B cell (primary cell): ENCODE results near the gene DLG2. TPM values are rescaled to one million over a fixed set of nuclear protein-coding genes. Genes with fewer than 3 reads are reported as not detected.

Source experiments
- ATAC-seq: fragments of 200-7000 bp; cut with Tn5 transposase; one replicate; pipeline ENCODE4 v1.10.0; 2021; ENCODE audit warnings: low read depth, mild to moderate bottlenecking, moderate number of reproducible peaks, moderate library complexity
- CTCF ChIA-PET: fragments of 350-600 bp; sonication (Branson Sonifier 250); formaldehyde crosslinking; loops from one replicate; lab custom pipeline; 2021; ENCODE audit warnings: antibody characterized with exemption, inconsistent platforms; lab: Charles Lee
- POLR2A ChIA-PET: fragments of 350-600 bp; sonication (Branson Sonifier 250); formaldehyde crosslinking; loops from one replicate; lab custom pipeline; 2021; ENCODE audit warnings: antibody characterized with exemption; lab: Charles Lee
- DNase-seq: peaks from one replicate; pipeline ENCODE4 v3.0.0; 2013
- H2AFZ ChIP-seq: 2 replicates; pipeline ENCODE4 v1.6.1; 2012; ENCODE audit warnings: mild to moderate bottlenecking, low read depth, low read length; ENCODE audit not compliant: insufficient read depth, poor library complexity, severe bottlenecking
- H3K27ac ChIP-seq, 2 donors: 1 replicate in 1 of 2; 2 replicates in 1 of 2; pipeline ENCODE4 v1.5.1; 2012 to 2013; ENCODE audit warnings: low read length in 2 of 2, mild to moderate bottlenecking in 2 of 2, moderate library complexity in 1 of 2
- H3K27me3 ChIP-seq, 4 experiments: fragments of 200-600 bp in 1 of 4; sonication (generic) in 1 of 4; replicated peaks in 1 of 4; 1 replicate in 2 of 4; 2 replicates in 2 of 4; pipeline versions ENCODE4 v1.6.1 to v1.7.0; 2013 to 2016; ENCODE audit warnings: low read length in 3 of 4, mild to moderate bottlenecking in 2 of 4, mixed read lengths in 1 of 4, moderate library complexity in 1 of 4; ENCODE audit not compliant: insufficient read depth in 4 of 4, control insufficient read depth in 3 of 4; ENCODE audit errors: control extremely low read depth in 1 of 4
- H3K36me3 ChIP-seq, 2 experiments: replicated peaks in 1 of 2; 1 replicate in 1 of 2; 2 replicates in 1 of 2; pipeline versions ENCODE4 v1.6.1 to v1.7.1; 2013; ENCODE audit warnings: low read length in 1 of 2; ENCODE audit not compliant: insufficient read depth in 2 of 2, control insufficient read depth in 1 of 2; ENCODE audit errors: control extremely low read depth in 1 of 2, extremely low read depth in 1 of 2
- H3K4me1 ChIP-seq, 2 donors: fragments of 200-600 bp in 1 of 2; sonication (generic) in 1 of 2; 1 replicate in 1 of 2; 2 replicates in 1 of 2; pipeline versions ENCODE4 v1.5.1 to v1.6.1; 2013 to 2017; ENCODE audit warnings: low read length in 2 of 2; ENCODE audit not compliant: control insufficient read depth in 2 of 2, insufficient read depth in 2 of 2
- H3K4me2 ChIP-seq: replicated peaks from 2 replicates; pipeline ENCODE3; 2012; ENCODE audit warnings: mild to moderate bottlenecking, low read depth, low read length; ENCODE audit not compliant: poor library complexity, severe bottlenecking
- H3K4me3 ChIP-seq, 5 experiments: fragments of 200-600 bp in 1 of 5; sonication (generic) in 1 of 5; 1 replicate in 3 of 5; 2 replicates in 2 of 5; pipeline versions ENCODE4 v1.5.1 to v1.7.0; 2011 to 2016; ENCODE audit warnings: low read length in 4 of 5, mild to moderate bottlenecking in 4 of 5, low read depth in 2 of 5, control low read depth in 1 of 5, moderate library complexity in 1 of 5; ENCODE audit not compliant: insufficient read depth in 1 of 5; ENCODE audit errors: control extremely low read depth in 1 of 5, extremely low read depth in 1 of 5
- H3K79me2 ChIP-seq: fragments of 200-600 bp; sonication (generic); one replicate; pipeline ENCODE4 v1.6.0; 2016; ENCODE audit warnings: low read length; ENCODE audit not compliant: control insufficient read depth, insufficient read depth
- H3K9ac ChIP-seq: fragments of 200-600 bp; sonication (generic); 2 replicates; pipeline ENCODE4 v1.6.1; 2017; ENCODE audit warnings: mild to moderate bottlenecking, low read length, moderate library complexity
- H3K9me3 ChIP-seq, 3 donors: one replicate each; pipeline versions ENCODE4 v1.6.1 to v1.7.1; 2013; ENCODE audit warnings: low read length in 2 of 3; ENCODE audit not compliant: control insufficient read depth in 2 of 3, insufficient read depth in 1 of 3; ENCODE audit errors: control extremely low read depth in 1 of 3
- H4K20me1 ChIP-seq: 2 replicates; pipeline ENCODE4 v1.6.0; 2012; ENCODE audit warnings: mild to moderate bottlenecking, low read length; ENCODE audit not compliant: insufficient read depth, control insufficient read depth, poor library complexity, severe bottlenecking
- H3K27ac Mint-ChIP-seq: one replicate; pipeline ENCODE4 v1.8.0; 2021; ENCODE audit warnings: mixed read lengths
- H3K27me3 Mint-ChIP-seq: one replicate; pipeline ENCODE4 v1.8.0; 2021; ENCODE audit warnings: mixed read lengths
- H3K4me1 Mint-ChIP-seq: one replicate; pipeline ENCODE4 v1.8.0; 2021; ENCODE audit warnings: mixed read lengths
- H3K4me3 Mint-ChIP-seq: one replicate; pipeline ENCODE4 v1.8.0; 2021; ENCODE audit warnings: mixed read lengths
- H3K9me3 Mint-ChIP-seq: one replicate; pipeline ENCODE4 v1.8.0; 2022; ENCODE audit warnings: mixed read lengths; ENCODE audit not compliant: insufficient read depth
- CTCF ChIP-seq: fragments of 200-600 bp; IDR thresholded peaks from one replicate; pipeline ENCODE4 v1.8.0; 2022; ENCODE audit warnings: antibody characterized with exemption, mild to moderate bottlenecking
- EZH2 ChIP-seq: IDR thresholded peaks from 2 replicates; pipeline ENCODE4 v1.6.1; 2012; ENCODE audit warnings: borderline replicate concordance, low read depth, mild to moderate bottlenecking, moderate library complexity, low read length; ENCODE audit not compliant: insufficient read depth, poor library complexity, severe bottlenecking
- WGBS: methylation state at CpG from one replicate; pipeline ENCODE4 v1.1.5; 2013; ENCODE audit warnings: missing lambda C conversion rate; ENCODE audit not compliant: insufficient coverage; 5-methylcytosine and 5-hydroxymethylcytosine counted together
- intact Hi-C: fragments of 100-400 bp; cut with micrococcal nuclease; formaldehyde crosslinking; loops from one replicate; pipeline ENCODE4 v1.10.0; 2022
- polyA plus RNA-seq: library from polyadenylated mRNA; depleted of rRNA; stranded (reverse); fragments of >200 nt; gene quantifications from 2 replicates; pipeline ENCODE4 v1.2.3, GENCODE V29; 2012
- total RNA-seq, 2 donors: library from RNA; stranded (reverse); fragments of 120-200 nt in 1 of 2; gene quantifications; 1 replicate in 1 of 2; 2 replicates in 1 of 2; pipeline versions ENCODE4 v1.2.3 to v1.2.4, GENCODE V29; 2013 to 2022

DLG2 gene
- total and polyA plus RNA-seq, 2 donors (not counting 1 experiment from before 2014, with no cell fraction given) = 0.54 to 5.4 TPM

DNA sequence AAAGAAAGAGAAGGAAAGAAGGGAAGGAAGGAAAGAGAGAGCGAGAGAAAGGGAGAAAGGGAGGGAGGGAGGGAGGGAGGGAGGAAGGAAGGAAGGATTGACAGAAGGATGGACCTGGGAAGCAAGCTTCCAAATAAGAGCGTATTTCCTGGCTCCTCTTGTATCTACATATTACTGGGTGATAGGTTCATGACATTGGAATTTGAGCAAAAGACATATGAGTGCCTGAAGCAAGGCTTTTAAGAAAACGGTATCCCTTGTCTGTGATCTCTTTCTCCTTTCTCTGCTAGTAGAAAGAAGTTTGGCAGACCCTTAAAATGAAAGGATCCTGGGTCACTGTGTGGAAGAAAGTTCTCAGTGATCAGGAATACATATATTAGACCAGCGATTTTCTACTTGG lies 1408.8 kb downstream of the DLG2 start:
- Histone ChIP-seq H3K27ac (no peak overlapping the region), H3K4me2 (no peak overlapping the region), H3K36me3 (no peaks in the 10 kb centered on the region), H2AFZ (no peak overlapping the region), H4K20me1 (no peaks in the 10 kb centered on the region), H3K9ac (no peak overlapping the region), H3K79me2 (no peaks in the 10 kb centered on the region), H3K27me3 (no peaks in the 10 kb centered on the region), H3K4me1 (no peaks in the 10 kb centered on the region), H3K9me3 (no peaks in the 10 kb centered on the region), H3K4me3 (no peak overlapping the region)
- no peak overlapping the region for H3K27ac Mint-ChIP-seq
- WGBS = 83% methylated on average over 1 of the region's 4 CpGs
- DNase-seq (no peak), ATAC-seq (no peak)
- H3K4me3 Mint-ChIP-seq = no peak overlapping the region
- intact Hi-C loops = no loop called here
- POLR2A ChIA-PET = no interaction called here
- TF ChIP-seq EZH2 (no peak), CTCF (no peak)
- H3K4me1 Mint-ChIP-seq = no peaks in the 10 kb centered on the region
- no peaks in the 10 kb centered on the region for H3K27me3 Mint-ChIP-seq
- no peaks in the 10 kb centered on the region for H3K9me3 Mint-ChIP-seq
- CTCF ChIA-PET = interaction anchor here (0.6 kb wide), 1 partner anchor 367 kb away, joined by 3 read pairs; no protein-coding TSS in a partner anchor

GRCh38 chr11:84215672-84216071 lies 1411.5 kb downstream of the DLG2 start:
- Histone ChIP-seq H3K9ac (no peak overlapping the region), H3K4me2 (no peak overlapping the region), H3K27me3 (no peaks in the 10 kb centered on the region), H3K79me2 (no peaks in the 10 kb centered on the region), H2AFZ (no peak overlapping the region), H3K9me3 (peaks cover 0 to 5% (median 0%) of the 10 kb centered on the region in 3 donors), H4K20me1 (no peaks in the 10 kb centered on the region), H3K4me1 (no peaks in the 10 kb centered on the region), H3K36me3 (no peaks in the 10 kb centered on the region), H3K27ac (no peak overlapping the region), H3K4me3 (no peak overlapping the region)
- intact Hi-C loops = no loop called here
- Mint-ChIP-seq H3K4me1 (no peaks in the 10 kb centered on the region), H3K27ac (no peak overlapping the region), H3K4me3 (no peak overlapping the region), H3K9me3 (no peaks in the 10 kb centered on the region), H3K27me3 (no peaks in the 10 kb centered on the region)
- CTCF ChIA-PET = interaction anchor here (0.6 kb wide), 1 partner anchor 25 kb away, joined by 4 read pairs; no protein-coding TSS in a partner anchor
- POLR2A ChIA-PET = no interaction called here
- WGBS = no CpG with 5 or more reads among the region's 1 CpG
- TF ChIP-seq EZH2 = no peak
- TF ChIP-seq CTCF = no peak
- ATAC-seq = no peak
- DNase-seq = no peak
